ENCODE data around the gene SH3PXD2A. TPM values are rescaled to one million over a fixed set of nuclear protein-coding genes. Genes with fewer than 3 reads are reported as not detected.

The SH3PXD2A gene
- total and polyA plus RNA-seq, 2 of the 4 experiments (the other 2 are of a cell fraction): 6.3 to 23.0 TPM

DNA sequence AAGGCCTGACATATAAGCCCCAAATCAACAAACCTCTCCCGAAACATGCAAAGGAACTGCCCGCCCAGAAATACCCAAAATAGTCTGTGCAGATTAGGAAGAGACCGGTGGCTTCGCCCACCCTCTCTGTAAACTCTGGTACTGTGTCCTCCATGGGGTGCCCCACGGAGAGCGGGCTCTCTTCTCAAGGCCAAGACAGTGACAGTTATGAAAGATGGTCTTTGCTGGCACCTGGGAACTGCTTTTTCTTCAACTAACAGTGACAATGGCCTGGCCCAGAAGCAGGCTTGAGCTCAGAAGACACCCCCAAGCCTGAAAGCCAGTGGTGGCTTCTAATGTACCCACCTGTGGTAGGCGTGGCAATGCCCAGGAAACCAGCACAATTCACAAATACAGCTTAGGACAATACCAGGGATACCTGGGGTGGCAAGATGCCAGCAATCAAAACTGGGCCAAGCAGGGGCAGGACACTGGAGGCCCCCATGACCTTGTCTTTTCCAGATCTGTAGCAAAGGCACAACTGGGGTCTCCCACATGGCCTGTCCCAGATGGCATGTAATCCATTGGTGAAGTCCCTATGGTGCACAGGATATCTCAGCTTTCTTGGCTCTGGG is 254.3 kb downstream of the SH3PXD2A start:
- no CpG with 5 or more reads among the region's 7 CpGs for WGBS, 2 experiments (ENCODE audit: extremely low coverage in 2 of 2, insufficient read length in 1 of 2)
- no peak overlapping the region for H3K4me3 ChIP-seq (ENCODE audit: insufficient read depth, low read depth, low read length)
- H2AK9ac ChIP-seq (replicated peaks; ENCODE audit: low read depth, low read length, poor library complexity): no peak overlapping the region
- H4K20me1 ChIP-seq (ENCODE audit: insufficient read depth, low read length): peaks cover 4% of the 10 kb centered on the region; the same call in 1 of the 2 replicates
- no peak overlapping the region for H3K4ac ChIP-seq (ENCODE audit: low read depth, low read length)
- H3K4me1 ChIP-seq (ENCODE audit: control insufficient read depth, insufficient read depth, low read length): no peaks in the 10 kb centered on the region
- no peak overlapping the region for H2BK5ac ChIP-seq (ENCODE audit: low read depth, low read length, poor library complexity, severe bottlenecking)
- ChIA-PET CTCF (interaction anchor here (0.7 to 2.8 kb wide), 2 partner anchors 9 to 85 kb away, joined by 3 to 17 read pairs; no protein-coding TSS in a partner anchor), POLR2A (ENCODE audit: unreplicated experiment) (no interaction called here)
- no peak overlapping the region for H2BK15ac ChIP-seq (ENCODE audit: low read depth, low read length)
- H3K23ac ChIP-seq (ENCODE audit: low read depth, low read length): no peak overlapping the region; the same call in 1 of the 2 replicates
- H2BK20ac ChIP-seq (ENCODE audit: low read depth, low read length): no peak overlapping the region
- H4K91ac ChIP-seq (ENCODE audit: insufficient read depth, low read depth, low read length): no peak overlapping the region
- no peak overlapping the region for H4K8ac ChIP-seq (ENCODE audit: low read depth in 2 of 2, low read length in 2 of 2)
- no peak for ATAC-seq (ENCODE audit: low read depth)
- H3K14ac ChIP-seq (replicated peaks; ENCODE audit: low read depth, low read length): no peak overlapping the region
- in situ Hi-C loops (cut with MboI; ENCODE audit: low sequenced_read_pairs) (no loop called here), intact Hi-C loops (cut with micrococcal nuclease) (no loop called here), dilution Hi-C loops (cut with HindIII; ENCODE audit: low sequenced_read_pairs, unreplicated experiment) (no loop called here)
- peaks cover 46% of the 10 kb centered on the region for H3K36me3 ChIP-seq (ENCODE audit: control insufficient read depth, insufficient read depth, low read length)
- no peak overlapping the region for H3K18ac ChIP-seq (ENCODE audit: low read depth, low read length)
- no peak overlapping the region for H2BK120ac ChIP-seq (ENCODE audit: low read depth, low read length)
- no TSS peak for BruUV-seq (replicated peaks)
- H2AFZ ChIP-seq (replicated peaks; ENCODE audit: low read length, poor library complexity): no peak overlapping the region
- TF ChIP-seq, protein P1, sequence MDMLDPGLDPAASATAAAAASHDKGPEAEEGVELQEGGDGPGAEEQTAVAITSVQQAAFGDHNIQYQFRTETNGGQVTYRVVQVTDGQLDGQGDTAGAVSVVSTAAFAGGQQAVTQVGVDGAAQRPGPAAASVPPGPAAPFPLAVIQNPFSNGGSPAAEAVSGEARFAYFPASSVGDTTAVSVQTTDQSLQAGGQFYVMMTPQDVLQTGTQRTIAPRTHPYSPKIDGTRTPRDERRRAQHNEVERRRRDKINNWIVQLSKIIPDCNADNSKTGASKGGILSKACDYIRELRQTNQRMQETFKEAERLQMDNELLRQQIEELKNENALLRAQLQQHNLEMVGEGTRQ (IDR thresholded peaks at IDR 0.05; ENCODE audit: low read depth, low read length): no peak
- TF ChIP-seq RCOR1 (IDR thresholded peaks at IDR 0.05; ENCODE audit: insufficient replicate concordance, low read length) (no peak), MAFK (IDR thresholded peaks at IDR 0.05; ENCODE audit: low read depth, low read length) (no peak), NFE2L2 (IDR thresholded peaks at IDR 0.05; ENCODE audit: low read depth, low read length) (no peak), CEBPB (IDR thresholded peaks at IDR 0.05; ENCODE audit: low read depth, low read length) (no peak), CHD1 (IDR thresholded peaks at IDR 0.05; ENCODE audit: low read depth, low read length) (no peak), BHLHE40 (IDR thresholded peaks at IDR 0.05; ENCODE audit: low read depth, low read length) (no peak), MXI1 (IDR thresholded peaks at IDR 0.05; ENCODE audit: borderline replicate concordance, low read depth, low read length) (no peak), MAZ (IDR thresholded peaks at IDR 0.05; ENCODE audit: borderline replicate concordance, low read depth, low read length) (no peak), RAD21 (IDR thresholded peaks at IDR 0.05; ENCODE audit: low read length) (no peak), RFX5 (IDR thresholded peaks at IDR 0.05; ENCODE audit: low read depth, low read length) (no peak), SMC3 (IDR thresholded peaks at IDR 0.05; ENCODE audit: low read depth, low read length) (no peak), CTCF (conservative IDR thresholded peaks at IDR 0.05; ENCODE audit: low read depth, low read length) (no peak), POLR2A (IDR thresholded peaks at IDR 0.05; ENCODE audit: low read depth, low read length) (no peak), FOS (IDR thresholded peaks at IDR 0.05; ENCODE audit: low read depth, low read length) (no peak)
- TF ChIP-seq, protein P2, sequence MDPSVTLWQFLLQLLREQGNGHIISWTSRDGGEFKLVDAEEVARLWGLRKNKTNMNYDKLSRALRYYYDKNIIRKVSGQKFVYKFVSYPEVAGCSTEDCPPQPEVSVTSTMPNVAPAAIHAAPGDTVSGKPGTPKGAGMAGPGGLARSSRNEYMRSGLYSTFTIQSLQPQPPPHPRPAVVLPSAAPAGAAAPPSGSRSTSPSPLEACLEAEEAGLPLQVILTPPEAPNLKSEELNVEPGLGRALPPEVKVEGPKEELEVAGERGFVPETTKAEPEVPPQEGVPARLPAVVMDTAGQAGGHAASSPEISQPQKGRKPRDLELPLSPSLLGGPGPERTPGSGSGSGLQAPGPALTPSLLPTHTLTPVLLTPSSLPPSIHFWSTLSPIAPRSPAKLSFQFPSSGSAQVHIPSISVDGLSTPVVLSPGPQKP (IDR thresholded peaks at IDR 0.05; ENCODE audit: borderline replicate concordance, low read depth, low read length): no peak
- no peak overlapping the region for H4K5ac ChIP-seq (ENCODE audit: low read depth, low read length)
- no peak overlapping the region for H2AK5ac ChIP-seq (ENCODE audit: low read depth, low read length)
- H3K56ac ChIP-seq (ENCODE audit: extremely low read depth, insufficient read depth, low read length): no peak overlapping the region
- no peak overlapping the region for H3K9ac ChIP-seq (ENCODE audit: low read depth, low read length)
- no peak overlapping the region for H3K27ac ChIP-seq (ENCODE audit: insufficient read depth, low read length)
- H3K27me3 ChIP-seq (ENCODE audit: control insufficient read depth, insufficient read depth, low read length): no peaks in the 10 kb centered on the region
- no peaks in the 10 kb centered on the region for H3K9me3 ChIP-seq (ENCODE audit: control insufficient read depth, insufficient read depth, low read length)
- H3K79me1 ChIP-seq (ENCODE audit: low read depth in 1 of 2, low read length in 2 of 2): peaks cover 0 to 31% of the 10 kb centered on the region in 2 experiments; a peak in 2 of 4 replicates
- H3K9me1 ChIP-seq (ENCODE audit: insufficient read depth, low read length): no peaks in the 10 kb centered on the region
- DNase-seq: no peak
- H3K4me2 ChIP-seq (ENCODE audit: low read depth, low read length): no peak overlapping the region
